Measurements from ENCODE around the gene PET117. TPM values are rescaled to one million over a fixed set of nuclear protein-coding genes. Genes with fewer than 3 reads are reported as not detected.

The PET117 gene
- total RNA-seq, 1 experiment from 2014 or later: 18.2 TPM

Other genes with a start within 250 kb of the PET117 start
- gene SNX5, start 169.1 kb upstream of the PET117 start, total RNA-seq (2014; rRNA removed; shearing (Covaris generic)): 150 and 169 TPM in 2 replicates
- gene MGME1, start 168.8 kb upstream of the PET117 start, total RNA-seq (2014; rRNA removed; shearing (Covaris generic)): 20.9 and 34.5 TPM in 2 replicates
- not detected in 2 replicates for gene OVOL2, start 79.9 kb upstream of the PET117 start, total RNA-seq (2014; rRNA removed; shearing (Covaris generic))
- 15.4 and 33.7 TPM in 2 replicates for gene KAT14, start within 50 bp of the PET117 start, total RNA-seq (2014; rRNA removed; shearing (Covaris generic))
- gene ZNF133, start 150.7 kb downstream of the PET117 start, total RNA-seq (2014; rRNA removed; shearing (Covaris generic)): 23.2 and 32.2 TPM in 2 replicates

Data from G401 (cell line).